HG03354 (cell line): Measurements from ENCODE around the gene KRT28.
"Not testable (repeated sequence)": the region's sequence is repeated elsewhere in the genome, so short reads cannot be mapped to it uniquely, and the experiment has no call there.

Experiments
- ATAC-seq: cut with Tn5 transposase; IDR thresholded peaks from one replicate; pipeline ENCODE4 v1.9.1; 2021; ENCODE audit warnings: mild to moderate bottlenecking; ENCODE audit not compliant: unreplicated experiment, poor library complexity, severe bottlenecking

The KRT28 gene

GRCh38 chr17:40819528-40820125, 19.9 kb upstream of the KRT28 start:
- ATAC-seq, result no peak

- ATAC-seq, result peak; percentile 90
Observed at GRCh38 chr17:40818733-40819527, 19.2 kb upstream of the KRT28 start.

GRCh38 chr17:40818343-40818732, 18.6 kb upstream of the KRT28 start:
- no peak for ATAC-seq

GRCh38 chr17:40817103-40817682, 17.4 kb upstream of the KRT28 start:
- no peak for ATAC-seq

- no peak for ATAC-seq
Observed at GRCh38 chr17:40816569-40816968, 16.8 kb upstream of the KRT28 start.

GRCh38 chr17:40815381-40815780, 15.6 kb upstream of the KRT28 start:
- ATAC-seq, result no peak

GRCh38 chr17:40814657-40815056, 14.9 kb upstream of the KRT28 start:
- ATAC-seq, result not testable (repeated sequence)

GRCh38 chr17:40813804-40814203, 14.0 kb upstream of the KRT28 start:
- ATAC-seq, result no peak

GRCh38 chr17:40812639-40813038, 12.9 kb upstream of the KRT28 start:
- no peak for ATAC-seq

- no peak for ATAC-seq
Observed at GRCh38 chr17:40810494-40810893, 10.7 kb upstream of the KRT28 start.

- ATAC-seq, result no peak
Observed at GRCh38 chr17:40809721-40810421, 10.1 kb upstream of the KRT28 start.

GRCh38 chr17:40806131-40806530, 6.4 kb upstream of the KRT28 start:
- no peak for ATAC-seq

- no peak for ATAC-seq
Observed at GRCh38 chr17:40803617-40804082, 3.9 kb upstream of the KRT28 start.

- no peak for ATAC-seq
Observed at GRCh38 chr17:40801157-40801556, 1.4 kb upstream of the KRT28 start.

- no peak for ATAC-seq
Observed at GRCh38 chr17:40800381-40800780, 622 bp upstream of the KRT28 start.

- no peak for ATAC-seq
Observed at GRCh38 chr17:40796846-40797245, 2.9 kb downstream of the KRT28 start.

GRCh38 chr17:40795019-40795667, 4.6 kb downstream of the KRT28 start:
- ATAC-seq, result no peak

- no peak for ATAC-seq
Observed at GRCh38 chr17:40794466-40794865, 5.3 kb downstream of the KRT28 start.

GRCh38 chr17:40793832-40794231, 5.9 kb downstream of the KRT28 start:
- no peak for ATAC-seq
